GM21515 (cell line): ENCODE data around the gene MRPS5.
"Not testable (repeated sequence)": the region's sequence is repeated elsewhere in the genome, so short reads cannot be mapped to it uniquely, and the experiment has no call there.

Experiments used
- ATAC-seq: cut with Tn5 transposase; IDR thresholded peaks from one replicate; pipeline ENCODE4 v1.9.1; 2021; ENCODE audit not compliant: unreplicated experiment

Gene MRPS5

GRCh38 chr2:95121407-95122196 lies at the start of gene MRPS5:
MRPS5 (minus strand) TSS chr2:95121808; CDS start chr2:95121791, 17 bp downstream.
- ATAC-seq, result peak; percentile 94

- ATAC-seq, result no peak
These were observed 44.6 kb upstream of the MRPS5 start for GRCh38 chr2:95166065-95166763.

GRCh38 chr2:95165371-95166064 lies 43.9 kb upstream of the MRPS5 start, which contains the start of gene ZNF2:
ZNF2 (plus strand) TSS chr2:95165809; CDS start chr2:95176227, 10,418 bp downstream.
- peak; percentile 91 for ATAC-seq

- ATAC-seq, result peak; percentile 12
These were observed 43.4 kb upstream of the MRPS5 start for GRCh38 chr2:95165030-95165370.

- peak; percentile 88 for ATAC-seq
These were observed 38.3 kb upstream of the MRPS5 start, which contains the start of gene ZNF514 for GRCh38 chr2:95159690-95160449. ZNF514 (minus strand) TSS chr2:95159848; CDS start chr2:95153253, 6,595 bp downstream.

GRCh38 chr2:95158891-95159619 lies 37.4 kb upstream of the MRPS5 start:
- peak; percentile 42 for ATAC-seq

- ATAC-seq, result no peak
These were observed 36.8 kb upstream of the MRPS5 start for GRCh38 chr2:95158441-95158840.

GRCh38 chr2:95149397-95149984 lies 27.9 kb upstream of the MRPS5 start:
- ATAC-seq, result no peak

- ATAC-seq, result no peak
These were observed 22.2 kb upstream of the MRPS5 start for GRCh38 chr2:95143838-95144237.

- no peak for ATAC-seq
These were observed 17.1 kb upstream of the MRPS5 start for GRCh38 chr2:95138702-95139101.

- ATAC-seq, result peak; percentile 8
These were observed 566 bp upstream of the MRPS5 start for GRCh38 chr2:95122197-95122551.

- ATAC-seq, result no peak
These were observed 558 bp downstream of the MRPS5 start for GRCh38 chr2:95121093-95121406.

- peak; percentile 90 for ATAC-seq
These were observed 6.2 kb downstream of the MRPS5 start for GRCh38 chr2:95115418-95115817.

- ATAC-seq, result no peak
These were observed 8.1 kb downstream of the MRPS5 start for GRCh38 chr2:95113464-95113863.

- ATAC-seq, result no peak
These were observed 11.2 kb downstream of the MRPS5 start for GRCh38 chr2:95110395-95110794.

GRCh38 chr2:95109260-95109659 lies 12.3 kb downstream of the MRPS5 start:
- no peak for ATAC-seq

GRCh38 chr2:95106081-95106480 lies 15.5 kb downstream of the MRPS5 start:
- no peak for ATAC-seq

- ATAC-seq, result no peak
These were observed 17.0 kb downstream of the MRPS5 start for GRCh38 chr2:95104606-95105005.

- no peak for ATAC-seq
These were observed 21.7 kb downstream of the MRPS5 start for GRCh38 chr2:95099910-95100309.

- ATAC-seq, result not testable (repeated sequence)
These were observed 23.3 kb downstream of the MRPS5 start for GRCh38 chr2:95098273-95098672.
